Astrocyte (in vitro differentiated cells and primary cell): ENCODE data around the gene CEBPG. TPM values are rescaled to one million over a fixed set of nuclear protein-coding genes. Genes with fewer than 3 reads are reported as not detected.

Experiments
- DNase-seq: peaks from one replicate; pipeline ENCODE4 v3.0.0-alpha.2; 2010; ENCODE audit warnings: low read depth
- FAIRE-seq: peaks from 2 replicates; lab custom pipeline; 2011; peaks lifted over from hg19 to GRCh38; lab: Jason Lieb, UNC
- H2AFZ ChIP-seq: 2 replicates; pipeline ENCODE4 v1.6.0; 2012; ENCODE audit warnings: low read depth, low read length, inconsistent platforms
- H3K27ac ChIP-seq: 2 replicates; pipeline ENCODE4 v1.5.1; 2011; ENCODE audit warnings: low read depth, low read length, inconsistent platforms
- H3K27me3 ChIP-seq: 2 replicates; pipeline ENCODE4 v1.6.0; 2011; ENCODE audit warnings: low read length, inconsistent platforms; ENCODE audit not compliant: insufficient read depth
- H3K36me3 ChIP-seq: 2 replicates; pipeline ENCODE4 v1.5.1; 2011; ENCODE audit warnings: low read length, inconsistent platforms; ENCODE audit not compliant: insufficient read depth
- H3K4me1 ChIP-seq: 2 replicates; pipeline ENCODE4 v1.5.1; 2011; ENCODE audit warnings: low read length, inconsistent platforms; ENCODE audit not compliant: insufficient read depth
- H3K4me2 ChIP-seq: 2 replicates; pipeline ENCODE4 v1.6.0; 2012; ENCODE audit warnings: low read length, inconsistent platforms
- H3K4me3 ChIP-seq: 2 replicates; pipeline ENCODE4 v1.5.1; 2011; ENCODE audit warnings: low read depth, mild to moderate bottlenecking, low read length, inconsistent platforms; ENCODE audit not compliant: insufficient read depth
- H3K79me2 ChIP-seq: 2 replicates; pipeline ENCODE4 v1.6.0; 2012; ENCODE audit warnings: mild to moderate bottlenecking, low read length, inconsistent platforms; ENCODE audit not compliant: insufficient read depth
- H3K9ac ChIP-seq: 2 replicates; pipeline ENCODE4 v1.6.0; 2012; ENCODE audit warnings: mild to moderate bottlenecking, low read length, inconsistent platforms
- H3K9me3 ChIP-seq: 2 replicates; pipeline ENCODE4 v1.5.1; 2012; ENCODE audit warnings: low read depth, mild to moderate bottlenecking, low read length, inconsistent platforms; ENCODE audit not compliant: insufficient read depth
- H4K20me1 ChIP-seq: 2 replicates; pipeline ENCODE4 v1.6.0; 2012; ENCODE audit warnings: low read length, inconsistent platforms; ENCODE audit not compliant: insufficient read depth
- H3K27ac Mint-ChIP-seq: one replicate; pipeline ENCODE4 v1.8.0; 2021; ENCODE audit warnings: mild to moderate bottlenecking, mixed read lengths; ENCODE audit not compliant: unreplicated experiment
- H3K27me3 Mint-ChIP-seq: one replicate; pipeline ENCODE4 v1.8.0; 2021; ENCODE audit warnings: low read depth, mixed read lengths; ENCODE audit not compliant: unreplicated experiment
- H3K36me3 Mint-ChIP-seq: one replicate; pipeline ENCODE4 v1.8.0; 2021; ENCODE audit warnings: low read depth, mixed read lengths; ENCODE audit not compliant: unreplicated experiment
- H3K4me1 Mint-ChIP-seq: one replicate; pipeline ENCODE4 v1.8.0; 2021; ENCODE audit warnings: low read depth, mixed read lengths; ENCODE audit not compliant: unreplicated experiment
- H3K4me3 Mint-ChIP-seq: one replicate; pipeline ENCODE4 v1.8.0; 2021; ENCODE audit warnings: mild to moderate bottlenecking, moderate library complexity, mixed read lengths; ENCODE audit not compliant: unreplicated experiment
- H3K9me3 Mint-ChIP-seq: one replicate; pipeline ENCODE4 v1.8.0; 2021; ENCODE audit warnings: mild to moderate bottlenecking, mixed read lengths; ENCODE audit not compliant: unreplicated experiment
- EZH2 ChIP-seq: IDR thresholded peaks from 2 replicates; pipeline ENCODE4 v1.6.1; 2012; ENCODE audit warnings: mild to moderate bottlenecking, low read length, inconsistent platforms; ENCODE audit not compliant: insufficient read depth
- total RNA-seq: library from RNA; stranded (reverse); gene quantifications from 2 replicates; pipeline ENCODE4 v1.2.1, GENCODE V29; 2021
- TF ChIP-seq, protein P1 (sequence below): IDR thresholded peaks from 2 replicates; pipeline ENCODE4 v1.5.1; 2011; ENCODE audit warnings: low read depth, mild to moderate bottlenecking, inconsistent platforms, low read length, moderate library complexity; ENCODE audit not compliant: insufficient read depth

The CEBPG gene
- total RNA-seq, 1 donor from 2014 or later = 31.7 TPM

GRCh38 chr19:33377586-33378475 is 4.3 kb downstream of the CEBPG start:
- no peak overlapping the region for H3K27ac ChIP-seq
- peaks cover 90% of the 10 kb centered on the region for H3K79me2 ChIP-seq
- H3K27me3 ChIP-seq = no peaks in the 10 kb centered on the region
- DNase-seq (peak; percentile 7), FAIRE-seq (no peak)
- H4K20me1 ChIP-seq = peaks cover 87% of the 10 kb centered on the region
- Mint-ChIP-seq H3K4me1 (peaks cover 30% of the 10 kb centered on the region), H3K9me3 (no peaks in the 10 kb centered on the region), H3K27me3 (no peaks in the 10 kb centered on the region), H3K27ac (no peak overlapping the region), H3K36me3 (peaks cover 8% of the 10 kb centered on the region), H3K4me3 (no peak overlapping the region)
- H2AFZ ChIP-seq = no peak overlapping the region
- no peak overlapping the region for H3K9ac ChIP-seq
- TF ChIP-seq, protein P1, sequence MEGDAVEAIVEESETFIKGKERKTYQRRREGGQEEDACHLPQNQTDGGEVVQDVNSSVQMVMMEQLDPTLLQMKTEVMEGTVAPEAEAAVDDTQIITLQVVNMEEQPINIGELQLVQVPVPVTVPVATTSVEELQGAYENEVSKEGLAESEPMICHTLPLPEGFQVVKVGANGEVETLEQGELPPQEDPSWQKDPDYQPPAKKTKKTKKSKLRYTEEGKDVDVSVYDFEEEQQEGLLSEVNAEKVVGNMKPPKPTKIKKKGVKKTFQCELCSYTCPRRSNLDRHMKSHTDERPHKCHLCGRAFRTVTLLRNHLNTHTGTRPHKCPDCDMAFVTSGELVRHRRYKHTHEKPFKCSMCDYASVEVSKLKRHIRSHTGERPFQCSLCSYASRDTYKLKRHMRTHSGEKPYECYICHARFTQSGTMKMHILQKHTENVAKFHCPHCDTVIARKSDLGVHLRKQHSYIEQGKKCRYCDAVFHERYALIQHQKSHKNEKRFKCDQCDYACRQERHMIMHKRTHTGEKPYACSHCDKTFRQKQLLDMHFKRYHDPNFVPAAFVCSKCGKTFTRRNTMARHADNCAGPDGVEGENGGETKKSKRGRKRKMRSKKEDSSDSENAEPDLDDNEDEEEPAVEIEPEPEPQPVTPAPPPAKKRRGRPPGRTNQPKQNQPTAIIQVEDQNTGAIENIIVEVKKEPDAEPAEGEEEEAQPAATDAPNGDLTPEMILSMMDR = no peak
- TF ChIP-seq EZH2 = no peak
- H3K4me2 ChIP-seq = no peak overlapping the region
- H3K4me1 ChIP-seq = peaks cover 20% of the 10 kb centered on the region
- no peaks in the 10 kb centered on the region for H3K36me3 ChIP-seq
- H3K9me3 ChIP-seq = no peaks in the 10 kb centered on the region
- no peak overlapping the region for H3K4me3 ChIP-seq

- peak overlapping the region; percentile 9 for H3K4me3 Mint-ChIP-seq
- Histone ChIP-seq H4K20me1 (peaks cover 100% of the 10 kb centered on the region), H3K79me2 (peaks cover 99% of the 10 kb centered on the region), H3K4me1 (peaks cover 20% of the 10 kb centered on the region), H3K9ac (no peak overlapping the region), H3K4me2 (no peak overlapping the region), H3K27ac (no peak overlapping the region), H3K9me3 (no peaks in the 10 kb centered on the region), H2AFZ (no peak overlapping the region), H3K27me3 (no peaks in the 10 kb centered on the region), H3K36me3 (no peaks in the 10 kb centered on the region), H3K4me3 (no peak overlapping the region)
- H3K36me3 Mint-ChIP-seq = peaks cover 10% of the 10 kb centered on the region
- H3K27ac Mint-ChIP-seq = no peak overlapping the region
- FAIRE-seq (no peak), DNase-seq (no peak)
- TF ChIP-seq, protein P1 = no peak
- TF ChIP-seq EZH2 = no peak
- no peaks in the 10 kb centered on the region for H3K9me3 Mint-ChIP-seq
- no peaks in the 10 kb centered on the region for H3K27me3 Mint-ChIP-seq
- peaks cover 30% of the 10 kb centered on the region for H3K4me1 Mint-ChIP-seq
Measured at GRCh38 chr19:33379151-33379829, 5.8 kb downstream of the CEBPG start.
